Stimulated activated CD4-positive, alpha-beta T cell treated with anti-CD3 and anti-CD28 coated beads, Interleukin-1b, Interleukin-23, amount 100 ng/mL, for 4 hours (primary cell): ENCODE measurements around the gene SLC25A47.
"Not testable (repeated sequence)": the region's sequence is repeated elsewhere in the genome, so short reads cannot be mapped to it uniquely, and the experiment has no call there.

ENCODE experiments used
- DNase-seq, 2 donors: peaks; one replicate each; pipeline ENCODE4 v3.0.0-alpha.2; 2020; ENCODE audit warnings: low read depth in 2 of 2

Gene SLC25A47

DNA sequence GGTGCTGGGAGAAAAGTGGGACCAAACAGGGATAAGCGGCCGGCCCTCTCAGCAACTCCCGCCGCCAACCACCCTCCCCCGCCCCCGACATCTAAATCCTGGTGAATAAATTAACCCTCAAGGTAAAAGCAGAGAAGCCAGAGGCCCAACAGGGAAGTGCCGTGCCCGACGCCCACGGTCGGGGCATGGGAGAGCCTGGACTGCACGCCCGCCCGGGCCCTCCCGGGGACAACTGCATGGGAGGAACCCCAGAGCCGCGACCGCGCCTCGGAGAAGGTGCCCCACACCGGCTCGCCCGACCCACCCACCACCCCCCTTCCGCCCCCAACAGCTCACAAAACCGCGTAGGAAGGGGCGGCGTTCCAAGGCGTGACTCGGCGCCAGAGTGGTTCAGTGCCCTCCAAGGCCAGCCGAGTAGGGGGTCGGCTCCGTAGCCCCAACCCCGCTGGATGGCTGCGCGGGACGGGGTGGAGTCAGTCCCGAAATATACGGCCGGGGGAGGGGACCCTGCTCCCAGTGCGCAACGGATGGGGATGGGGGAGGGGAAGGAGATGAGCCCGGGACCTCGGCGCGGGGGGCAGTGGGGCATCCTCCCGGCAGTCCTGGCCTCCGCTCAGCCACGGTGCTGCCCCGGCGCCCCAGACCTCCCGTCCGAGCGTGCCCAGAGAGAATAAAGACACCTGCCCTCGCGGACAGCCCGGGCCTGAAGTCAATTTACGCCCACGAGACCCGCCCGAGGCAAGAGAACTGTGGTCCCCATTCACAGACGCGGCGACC, 17.6 kb upstream of the SLC25A47 start:
- DNase-seq, result peak in 1 of 2 donors; percentile 37

DNA sequence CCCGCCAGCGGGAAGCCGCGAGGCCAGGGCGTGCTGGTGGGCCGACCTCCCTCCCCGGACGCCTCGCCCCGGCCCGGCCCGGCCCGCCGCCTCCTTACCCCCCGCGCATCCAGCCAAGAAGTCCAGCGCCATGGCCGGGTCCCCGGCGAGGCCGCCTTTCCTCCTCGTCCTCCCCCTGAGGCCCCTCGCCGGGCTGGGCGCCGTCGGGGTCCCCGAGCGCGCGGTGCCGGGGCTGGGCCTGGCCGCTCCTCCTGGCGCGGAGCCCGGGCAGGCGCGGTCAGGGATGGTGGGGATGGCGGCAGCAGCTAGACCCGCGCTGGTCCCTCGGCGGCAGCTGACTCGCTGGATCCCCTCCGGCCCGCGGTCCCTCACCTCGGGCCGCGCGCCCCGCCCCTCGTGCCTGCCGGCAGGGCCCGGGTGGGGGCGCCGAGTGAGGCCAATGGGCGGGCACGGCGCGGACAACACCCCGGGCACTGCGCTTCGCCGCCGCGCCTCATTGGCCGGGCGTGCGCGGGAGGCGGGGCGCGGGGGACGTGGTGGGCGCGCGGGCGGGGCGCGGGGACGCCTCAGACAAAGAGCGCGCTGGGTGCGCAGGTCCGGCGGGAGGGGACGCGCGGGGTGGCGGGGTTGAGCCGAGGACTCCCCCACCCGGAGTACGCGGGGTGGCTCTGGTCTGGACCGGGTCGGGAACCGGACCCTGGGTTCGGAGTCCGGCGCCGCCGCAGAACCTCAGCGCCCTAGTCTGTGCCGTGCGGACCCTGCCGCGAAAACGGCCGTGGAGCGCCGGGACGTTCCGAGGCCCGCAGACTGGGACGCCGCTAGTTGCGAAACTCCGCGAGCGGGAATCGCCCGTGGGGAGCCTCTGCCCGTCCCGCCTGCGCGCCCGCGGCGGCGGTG, 16.8 kb upstream of the SLC25A47 start, which contains the start of gene SLC25A29:
Gene SLC25A29 (minus strand): TSS at position 344 of the 897 bp plus-strand sequence. CDS start 212 bp downstream, at position 132.
- peak; percentile 54 to 76 for DNase-seq

DNA sequence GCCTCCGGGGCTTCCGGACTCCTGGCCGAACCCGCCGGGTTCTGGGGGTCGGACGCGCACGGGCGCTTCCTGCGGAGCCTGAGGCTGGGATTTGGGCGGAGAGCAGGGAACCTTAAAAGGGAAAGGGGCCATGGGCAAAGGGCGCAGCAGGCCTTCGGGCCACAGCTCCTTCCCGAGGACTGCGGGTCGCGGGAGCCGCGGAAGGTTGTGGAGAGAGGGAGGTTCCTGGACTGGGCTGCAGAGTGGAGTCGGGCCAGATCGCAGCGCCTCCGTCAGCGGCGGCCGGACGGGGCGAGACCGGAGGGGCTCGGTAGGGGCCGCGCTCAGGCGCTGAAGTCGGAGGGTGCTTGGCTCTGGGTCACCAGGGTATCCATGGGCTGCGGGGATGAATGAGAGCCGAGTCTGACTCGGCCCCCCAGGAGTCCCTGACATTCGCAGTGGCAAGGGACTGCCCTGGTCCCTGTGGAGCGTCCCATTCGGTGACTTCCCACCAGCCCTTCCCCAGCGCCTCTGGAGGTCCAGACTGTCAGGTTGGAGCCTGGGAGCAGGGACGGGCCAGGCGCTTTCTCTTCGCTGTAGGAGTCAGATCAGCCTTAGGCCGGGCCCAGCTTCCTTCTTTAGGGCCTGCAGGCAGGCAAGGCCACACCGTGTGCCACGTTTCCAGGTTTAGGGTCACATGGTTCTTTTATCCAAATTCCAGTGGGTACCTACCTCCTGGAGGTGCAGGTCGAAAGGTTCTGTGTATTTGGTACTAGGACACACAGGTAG, 16.0 kb upstream of the SLC25A47 start:
- no peak for DNase-seq

DNA sequence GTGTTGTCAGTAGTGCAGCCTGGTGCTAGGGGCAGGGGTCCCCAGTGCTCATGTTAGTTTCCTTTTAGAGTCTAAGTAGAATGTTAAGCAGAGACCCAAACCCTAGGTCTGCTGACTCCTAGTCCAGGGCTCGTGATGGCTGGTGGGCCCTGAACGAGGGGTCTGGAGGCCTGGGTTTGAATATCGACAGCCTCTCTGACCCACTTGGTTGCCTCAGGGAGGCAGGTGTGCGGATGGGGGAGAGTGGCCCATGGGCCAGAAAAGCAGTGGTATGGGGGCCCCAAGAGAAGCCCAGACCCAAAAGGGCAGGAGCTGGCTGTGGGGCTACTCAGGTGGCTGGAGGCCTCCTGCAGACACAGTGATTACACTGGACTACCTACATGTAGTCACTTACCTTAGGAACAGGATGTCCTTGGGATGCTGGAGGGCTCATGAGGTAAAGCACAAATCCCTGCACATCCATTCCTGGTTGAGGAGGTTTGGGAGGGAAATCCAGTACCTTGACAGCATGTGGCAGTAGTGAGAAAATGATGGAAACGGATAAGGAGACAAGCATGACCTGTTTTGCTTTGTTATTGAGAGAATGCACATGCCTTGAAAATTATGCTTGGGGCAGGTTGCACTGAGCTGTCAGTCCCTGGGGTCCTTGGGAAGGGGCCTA, 15.2 kb upstream of the SLC25A47 start:
- no peak for DNase-seq

DNA sequence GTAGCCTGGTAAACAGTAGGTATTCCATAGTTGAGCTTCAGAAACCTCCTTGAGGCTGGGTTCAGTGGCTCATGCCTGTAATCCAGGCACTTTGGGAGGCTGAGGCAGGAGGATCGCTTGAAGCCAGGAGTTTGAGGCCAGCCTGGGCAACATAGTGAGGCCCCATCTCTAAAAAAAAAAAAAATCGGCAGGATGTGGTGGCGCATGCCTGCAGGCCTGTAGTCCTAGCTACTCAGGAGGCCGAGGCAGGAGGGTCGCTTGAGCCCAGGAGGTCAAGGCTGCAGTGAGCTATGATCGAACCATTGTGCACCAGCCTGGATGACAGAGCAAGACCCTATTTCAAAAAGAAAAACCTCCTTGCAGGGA, 14.7 kb upstream of the SLC25A47 start:
- DNase-seq, result not testable (repeated sequence)

DNA sequence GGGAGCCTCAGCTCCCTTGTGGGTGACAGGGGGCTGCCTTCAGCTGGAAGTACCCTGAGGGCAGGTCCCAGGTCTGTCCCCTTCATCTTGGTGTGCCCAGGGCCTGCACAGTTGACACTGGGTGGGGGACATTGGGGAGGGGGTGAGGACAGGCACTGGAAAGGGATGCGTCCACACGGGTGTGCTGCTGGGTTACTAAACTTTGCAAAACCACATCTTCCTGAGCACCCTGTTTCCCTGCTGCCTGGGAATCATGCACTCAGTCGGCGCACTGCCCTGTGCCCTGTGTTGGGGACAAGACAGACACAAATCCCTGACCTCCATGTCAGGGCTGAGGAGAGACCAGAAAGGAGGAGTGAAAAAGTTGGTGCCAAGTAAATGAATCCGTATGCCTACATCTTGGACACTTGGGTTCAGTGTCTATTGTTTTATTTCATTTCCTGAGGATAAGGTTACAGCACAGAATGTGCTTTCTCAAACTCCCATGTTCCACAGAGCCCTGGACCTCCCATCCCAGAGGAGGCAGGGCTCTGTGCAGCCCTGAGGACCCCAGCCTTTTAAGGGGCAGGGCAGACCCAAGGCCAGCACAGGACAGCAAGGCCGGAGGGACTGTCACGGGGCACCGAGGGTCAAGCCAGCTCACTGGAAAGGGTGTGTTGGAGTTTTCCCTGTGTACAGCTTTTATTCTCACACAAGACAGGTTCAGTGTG, 14.0 kb upstream of the SLC25A47 start:
- no peak for DNase-seq

DNA sequence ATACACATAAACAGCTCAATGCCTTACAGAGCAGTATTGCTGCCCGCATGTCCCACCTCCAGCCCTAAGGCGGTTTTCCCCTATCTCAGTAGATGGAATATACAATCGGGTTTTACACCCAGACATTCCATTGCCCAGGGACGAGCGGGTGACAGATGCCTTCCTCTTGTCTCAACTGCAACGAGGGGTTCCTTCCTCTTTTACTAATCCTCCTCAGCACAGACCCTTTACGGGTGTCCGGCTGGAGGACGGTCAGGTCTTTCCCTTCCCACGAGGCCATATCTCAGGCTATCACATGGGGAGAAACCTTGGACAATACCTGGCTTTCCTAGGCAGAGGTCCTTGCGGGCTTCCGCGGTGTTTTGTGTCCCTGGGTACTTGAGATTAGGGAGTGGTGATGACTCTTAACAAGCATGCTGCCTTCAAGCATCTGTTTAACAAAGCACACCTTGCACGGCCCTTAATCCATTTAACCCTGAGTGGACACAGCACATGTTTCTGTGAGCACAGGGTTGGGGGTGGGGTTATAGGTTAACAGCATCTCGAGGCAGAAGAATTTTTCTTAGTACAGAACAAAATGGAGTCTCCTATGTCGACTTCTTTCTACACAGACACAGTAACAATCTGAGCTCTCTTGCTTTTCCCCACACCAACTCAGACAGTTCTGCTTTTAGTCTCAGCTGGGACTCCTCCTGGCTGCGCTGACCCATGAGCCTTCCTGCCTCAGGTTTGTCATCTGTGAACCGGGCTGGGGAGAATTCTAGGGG, 10.8 kb upstream of the SLC25A47 start:
- DNase-seq, result not testable (repeated sequence)

DNA sequence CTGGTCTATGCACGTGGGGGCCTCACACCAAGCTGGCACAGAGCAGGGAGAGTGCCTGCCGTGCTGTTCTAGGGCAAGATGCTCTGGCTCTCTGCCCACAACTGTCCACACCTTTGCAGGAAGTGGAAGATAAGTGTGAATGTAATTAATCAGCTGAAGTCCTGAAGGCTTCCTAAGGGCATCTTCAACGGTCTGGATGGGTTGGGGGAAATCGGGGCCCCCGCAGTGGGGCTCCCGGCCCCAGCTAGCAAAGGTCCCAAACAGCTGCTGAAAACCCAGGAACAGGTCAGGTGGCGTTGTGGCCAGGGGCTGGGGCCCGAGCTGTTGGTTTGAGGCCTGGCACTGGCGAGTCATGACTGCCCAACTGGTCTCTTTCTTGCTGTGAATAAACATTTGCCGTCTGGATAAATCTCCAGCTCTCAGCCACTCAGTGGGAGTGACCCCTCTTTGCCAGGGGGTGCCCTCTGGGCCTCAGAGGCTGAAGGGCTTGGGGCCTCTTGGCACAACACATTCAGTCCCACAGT, 10.2 kb upstream of the SLC25A47 start:
- no peak for DNase-seq

DNA sequence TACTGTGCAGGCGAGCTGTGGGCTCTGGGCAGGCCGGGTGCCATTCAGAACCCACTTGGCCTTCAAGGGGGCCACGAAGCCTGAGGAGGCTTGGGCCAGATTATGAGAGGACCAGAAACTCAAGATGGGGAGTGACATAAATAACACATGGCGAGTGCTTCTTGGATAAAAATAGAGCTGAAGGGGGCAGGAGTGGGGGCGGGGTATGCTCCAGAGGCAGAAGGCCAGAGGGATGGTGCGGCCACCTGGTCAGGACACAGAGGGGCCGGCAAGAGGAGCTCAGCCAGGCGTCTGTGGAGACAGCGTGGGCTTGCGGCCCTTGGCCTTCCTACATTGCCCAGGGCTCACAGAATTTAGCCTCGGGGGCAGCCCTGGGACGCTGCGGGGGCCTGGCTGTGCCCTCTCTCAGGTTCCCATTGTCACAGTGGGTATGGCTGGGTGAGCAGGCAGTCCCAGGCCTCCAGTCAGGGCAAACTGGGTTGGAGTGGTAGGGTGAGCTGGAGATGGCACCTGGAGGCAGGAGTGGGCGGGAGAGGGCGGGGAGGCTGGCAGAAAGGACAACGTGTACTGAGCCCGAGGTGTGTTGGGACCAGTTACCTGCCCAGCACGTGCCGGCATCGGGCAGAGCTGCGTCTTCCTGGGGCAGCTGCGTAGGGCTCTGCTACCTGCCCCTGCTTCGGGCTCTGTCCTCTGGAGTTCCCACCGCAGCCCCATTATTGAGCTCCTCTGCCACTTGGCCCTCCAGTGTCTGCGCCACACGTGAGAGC, 9.5 kb upstream of the SLC25A47 start:
- no peak for DNase-seq

DNA sequence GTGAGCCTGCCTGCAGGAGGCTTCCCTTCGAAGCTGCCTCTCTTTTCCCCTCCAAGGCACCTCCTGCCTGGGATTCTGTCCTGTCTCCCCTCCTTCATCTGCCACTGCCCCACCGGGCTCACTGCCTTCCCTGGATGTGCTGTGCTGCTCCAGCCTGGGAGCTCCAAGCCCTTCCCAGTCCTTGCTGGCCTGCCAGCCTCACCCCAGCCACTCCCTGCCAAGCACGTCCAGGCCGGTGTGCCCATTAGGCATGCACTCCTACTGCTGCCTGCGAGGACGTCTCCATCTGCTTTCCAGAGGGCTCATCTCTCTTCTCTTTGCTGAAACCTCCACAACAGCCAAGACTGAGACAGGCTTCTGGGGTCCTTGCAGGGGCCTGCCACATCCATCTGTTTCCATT, 8.4 kb upstream of the SLC25A47 start:
- no peak for DNase-seq

DNA sequence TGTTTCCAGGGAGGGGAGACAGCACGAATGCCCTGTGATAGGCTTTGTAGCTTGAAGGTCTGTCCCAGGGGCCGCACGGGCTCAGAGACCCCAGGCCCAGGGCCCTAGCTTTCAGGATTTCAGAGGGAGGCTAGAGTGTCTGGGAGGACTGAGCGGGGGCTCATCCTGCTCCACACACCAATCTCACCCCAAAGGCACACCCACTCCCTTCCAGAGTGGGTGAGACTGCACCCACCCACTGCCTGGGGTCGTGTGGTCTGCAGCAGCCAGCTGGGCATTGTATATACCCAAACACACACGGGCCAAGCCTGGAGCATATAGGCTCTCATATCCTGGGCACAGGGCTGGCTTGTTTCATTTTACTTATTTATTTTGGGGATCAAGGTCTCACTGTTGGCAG, 5.8 kb upstream of the SLC25A47 start:
- no peak for DNase-seq

DNA sequence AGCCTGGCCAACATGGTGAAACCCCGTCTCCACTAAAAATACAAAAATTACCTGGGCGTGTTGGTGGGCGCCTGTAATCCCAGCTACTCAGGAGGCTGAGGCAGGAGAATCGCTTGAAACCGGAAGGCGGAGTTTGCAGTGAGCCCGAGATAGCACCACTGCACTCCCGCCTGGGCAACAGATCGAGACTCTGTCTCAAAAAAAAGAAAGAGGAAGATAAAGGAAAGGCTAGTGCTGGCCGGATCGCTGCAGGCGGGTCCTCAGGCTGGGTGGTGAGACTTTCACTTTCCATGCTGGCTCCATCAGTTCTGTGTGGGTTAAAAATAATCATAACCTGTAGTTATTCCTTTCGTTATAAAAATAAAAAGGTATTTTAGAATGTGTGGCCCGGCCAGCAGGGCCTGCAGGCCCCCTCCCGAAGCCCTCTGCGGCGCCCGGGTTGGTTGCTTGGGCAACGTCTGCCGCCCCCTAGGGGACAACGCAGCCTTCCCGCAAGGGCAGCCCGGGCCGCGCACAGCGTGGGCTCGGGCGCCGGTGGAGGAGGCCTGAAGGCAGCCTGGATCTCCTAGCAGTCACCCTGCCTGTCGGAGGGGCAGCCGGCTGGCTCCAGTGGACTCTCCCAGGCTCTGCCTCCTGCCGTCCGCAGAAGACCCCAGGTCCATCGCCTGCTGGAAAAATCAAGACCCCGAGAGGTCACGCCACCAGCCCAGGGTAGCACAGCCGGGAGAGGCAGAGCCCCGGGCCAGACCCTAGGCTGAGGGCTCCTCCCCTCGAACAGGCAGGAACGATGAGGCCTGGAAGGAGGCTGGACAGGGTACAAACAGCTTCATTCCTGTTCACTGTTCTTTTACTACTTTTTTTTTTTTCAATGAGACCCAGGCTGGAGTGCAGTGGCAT, 5.0 kb upstream of the SLC25A47 start:
- DNase-seq, result peak; percentile 53 to 65

DNA sequence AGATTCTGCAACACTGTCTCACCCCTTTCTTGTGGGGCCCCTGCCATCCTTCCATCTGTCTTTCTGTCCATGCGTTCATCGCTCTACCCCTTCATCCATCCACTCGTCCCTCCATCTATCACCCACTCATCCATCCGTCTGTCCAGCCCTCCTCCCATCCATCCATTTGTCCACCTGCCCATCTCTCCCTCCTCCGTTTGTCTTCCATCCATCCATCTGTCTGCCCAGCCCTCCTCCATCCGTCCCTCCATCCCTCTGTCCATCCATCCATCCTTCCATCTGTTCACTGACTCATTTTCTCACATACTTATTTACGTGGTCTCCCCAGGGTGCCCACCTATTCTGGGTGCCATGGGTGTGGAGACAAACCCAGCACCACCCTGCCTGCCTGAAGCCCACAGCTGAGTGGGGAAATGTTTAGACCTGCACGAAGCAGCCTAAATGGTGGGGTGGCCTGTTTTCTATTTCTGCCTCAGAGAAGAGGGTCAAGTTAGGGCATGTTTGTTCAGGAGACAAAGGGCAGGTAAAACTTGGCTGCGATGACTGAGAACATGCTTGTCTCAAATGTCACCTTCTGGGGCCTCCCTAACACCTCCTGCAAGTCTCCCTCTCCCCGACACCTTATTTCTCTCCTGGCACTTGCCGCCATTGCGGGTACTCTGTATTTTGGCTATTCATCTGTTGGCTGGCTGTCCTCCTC, 2.8 kb upstream of the SLC25A47 start:
- no peak for DNase-seq

DNA sequence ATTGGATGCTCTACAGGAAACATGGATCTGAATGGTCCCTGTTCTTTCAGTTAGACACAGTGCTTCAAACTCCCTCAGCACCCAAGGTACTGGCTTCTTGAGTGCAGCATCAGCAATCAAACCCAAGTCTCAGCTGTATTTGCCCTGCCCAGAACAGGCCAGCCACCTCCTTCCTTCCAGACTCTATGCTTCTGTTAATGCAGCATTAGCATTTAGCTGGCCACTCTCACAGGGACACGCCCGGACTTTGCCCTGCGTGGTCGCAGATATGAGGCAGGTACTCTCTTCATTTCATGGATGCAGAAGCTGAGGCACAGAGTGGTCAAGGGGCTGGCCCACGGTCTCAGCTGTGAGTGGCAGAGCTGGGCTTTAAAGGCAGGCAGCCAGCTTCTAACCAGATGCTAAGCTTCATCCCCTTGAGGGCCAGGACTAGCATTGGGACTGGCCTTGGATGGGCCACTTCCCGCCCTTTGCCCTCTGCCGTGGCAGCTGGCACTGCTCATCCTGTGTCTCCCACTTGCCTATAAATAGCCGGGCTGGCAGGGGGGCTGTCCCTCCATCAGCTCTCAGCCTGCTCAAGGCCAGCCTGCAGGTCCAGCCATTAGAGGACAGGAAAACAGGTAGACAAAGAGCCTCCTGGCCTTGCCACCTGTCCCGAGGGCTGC, 1.5 kb upstream of the SLC25A47 start:
- no peak for DNase-seq

DNA sequence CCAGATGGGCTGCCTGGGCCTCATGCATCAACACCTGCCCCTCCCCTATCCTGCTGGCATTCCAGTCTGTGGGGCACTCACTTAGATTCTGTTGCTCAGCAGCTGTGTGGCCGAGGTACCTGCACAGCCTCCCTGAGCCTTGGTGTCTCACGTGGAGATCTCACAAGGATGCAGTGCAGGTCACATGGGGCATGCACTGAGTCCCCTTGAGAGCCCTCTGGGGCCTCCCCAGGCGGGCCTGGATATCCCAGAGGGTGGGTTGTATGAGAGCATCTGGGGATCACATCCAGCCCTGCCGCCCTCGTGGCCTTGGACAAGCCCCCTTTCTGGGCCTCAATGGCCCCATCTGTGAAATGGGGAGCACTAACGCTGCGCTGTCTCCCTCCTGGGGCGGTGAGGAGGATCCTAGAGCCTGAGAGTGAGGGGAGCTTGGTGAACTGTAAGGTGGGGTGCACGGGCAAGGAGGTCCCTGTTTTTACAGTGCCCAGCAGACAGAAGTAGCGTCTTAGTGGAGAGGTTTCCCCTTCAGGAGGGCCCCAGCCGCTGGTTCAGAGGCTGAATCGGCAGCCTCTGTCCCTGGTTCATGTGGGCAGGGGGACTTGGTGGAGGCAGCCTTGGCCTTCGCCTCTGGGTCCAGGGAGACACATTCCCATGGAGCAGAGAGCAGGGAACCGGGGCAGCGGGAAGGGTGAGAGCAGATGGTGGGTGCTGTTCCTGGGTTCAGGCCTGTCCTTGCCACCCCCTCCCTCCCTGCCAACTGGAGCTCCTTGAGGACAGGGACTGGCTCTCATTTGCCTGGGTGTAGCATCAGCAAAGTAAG, 791 bp upstream of the SLC25A47 start:
- no peak for DNase-seq

DNA sequence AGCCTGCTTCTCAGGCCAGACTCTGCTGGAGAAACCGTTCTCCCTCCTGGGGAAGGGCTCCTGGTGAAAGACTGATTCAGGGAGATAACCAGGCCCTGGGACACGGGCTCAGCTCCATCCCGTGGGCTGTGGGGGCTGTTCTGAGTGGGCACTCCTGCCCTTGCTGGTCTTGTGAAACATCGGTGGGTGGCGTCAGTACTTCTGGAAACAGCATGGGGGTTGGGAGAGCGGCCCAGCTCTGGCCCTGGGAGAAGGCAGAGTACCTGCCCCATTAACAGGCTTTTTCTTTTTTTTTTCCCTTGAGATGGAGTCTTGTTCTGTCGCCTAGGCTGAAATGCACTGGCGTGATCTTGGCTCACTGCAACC, 786 bp downstream of the SLC25A47 start:
- no peak for DNase-seq
